Fibroblast of lung (primary cell): ENCODE results near the gene FAM13A.

Source experiments
- EZH2 ChIP-seq: IDR thresholded peaks from 2 replicates; pipeline ENCODE4 v1.5.1; 2012; ENCODE audit warnings: low read length, control low read depth, mild to moderate bottlenecking; ENCODE audit errors: missing control alignments
- TF ChIP-seq, protein P1 (sequence below), 2 donors: IDR thresholded peaks in 1 of 2; conservative IDR thresholded peaks in 1 of 2; 1 replicate in 1 of 2; 2 replicates in 1 of 2; pipeline ENCODE4 v1.5.1; 2011 to 2012; ENCODE audit warnings: low read length in 2 of 2, control low read depth in 1 of 2, inconsistent platforms in 1 of 2, low read depth in 1 of 2, mild to moderate bottlenecking in 1 of 2

DNA sequence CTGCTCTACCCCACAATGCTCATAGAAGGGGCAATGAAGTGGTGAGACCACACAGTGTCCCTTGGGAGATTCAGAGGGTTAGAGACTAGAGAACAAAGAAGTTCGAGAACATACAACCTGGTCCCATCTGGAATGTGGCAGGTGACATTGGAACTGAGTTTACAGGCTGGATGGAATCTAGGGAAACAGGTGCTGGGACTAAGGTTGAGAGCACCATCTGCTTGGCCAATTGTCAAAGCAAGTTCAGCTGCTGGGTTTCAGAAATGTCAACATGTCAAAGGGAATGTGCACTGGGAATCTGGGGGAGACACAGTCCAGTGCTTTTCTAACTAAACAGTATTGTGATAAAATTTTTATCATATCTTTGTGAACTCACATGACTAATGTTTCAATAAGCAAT lies 15.9 kb upstream of the FAM13A start:
- TF ChIP-seq, protein P1, sequence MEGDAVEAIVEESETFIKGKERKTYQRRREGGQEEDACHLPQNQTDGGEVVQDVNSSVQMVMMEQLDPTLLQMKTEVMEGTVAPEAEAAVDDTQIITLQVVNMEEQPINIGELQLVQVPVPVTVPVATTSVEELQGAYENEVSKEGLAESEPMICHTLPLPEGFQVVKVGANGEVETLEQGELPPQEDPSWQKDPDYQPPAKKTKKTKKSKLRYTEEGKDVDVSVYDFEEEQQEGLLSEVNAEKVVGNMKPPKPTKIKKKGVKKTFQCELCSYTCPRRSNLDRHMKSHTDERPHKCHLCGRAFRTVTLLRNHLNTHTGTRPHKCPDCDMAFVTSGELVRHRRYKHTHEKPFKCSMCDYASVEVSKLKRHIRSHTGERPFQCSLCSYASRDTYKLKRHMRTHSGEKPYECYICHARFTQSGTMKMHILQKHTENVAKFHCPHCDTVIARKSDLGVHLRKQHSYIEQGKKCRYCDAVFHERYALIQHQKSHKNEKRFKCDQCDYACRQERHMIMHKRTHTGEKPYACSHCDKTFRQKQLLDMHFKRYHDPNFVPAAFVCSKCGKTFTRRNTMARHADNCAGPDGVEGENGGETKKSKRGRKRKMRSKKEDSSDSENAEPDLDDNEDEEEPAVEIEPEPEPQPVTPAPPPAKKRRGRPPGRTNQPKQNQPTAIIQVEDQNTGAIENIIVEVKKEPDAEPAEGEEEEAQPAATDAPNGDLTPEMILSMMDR (conservative IDR thresholded peaks at IDR 0.05 in 1 of 2, IDR thresholded peaks at IDR 0.05 in 1 of 2; ENCODE audit: low read depth in 1 of 2, low read length in 2 of 2): no peak
- no peak for TF ChIP-seq EZH2
